ENCODE measurements around the gene KIF3C.

KIF3C gene

GRCh38 chr2:25981596-25982272 is 563 bp downstream of the KIF3C start:
- peak; percentile 38 for DNase-seq (ENCODE audit: extremely low spot score)
- POLR2A ChIA-PET = interaction anchor here (0.6 to 1.5 kb wide), 3 partner anchors 9 to 186 kb away, joined by 3 read pairs; no protein-coding TSS in a partner anchor
- TF ChIP-seq ZNF384 (IDR thresholded peaks at IDR 0.05) = no peak
- TF ChIP-seq HDGF (IDR thresholded peaks at IDR 0.05; ENCODE audit: borderline replicate concordance) = 0 out of 2 replicates have a peak, but pooled peaks have one; percentile 17
- no peak for TF ChIP-seq SP1 (IDR thresholded peaks at IDR 0.05)
- no peak for TF ChIP-seq FOXM1 (IDR thresholded peaks at IDR 0.05; ENCODE audit: borderline replicate concordance)
- TF ChIP-seq LEF1 (IDR thresholded peaks at IDR 0.05; ENCODE audit: borderline replicate concordance) = no peak
- CTCF ChIA-PET = interaction anchor here (0.6 to 1.9 kb wide), 2 partner anchors 10 to 117 kb away, joined by 3 to 13 read pairs; no protein-coding TSS in a partner anchor

- ChIA-PET CTCF (interaction anchor here (1.9 kb wide), 1 partner anchor 10 kb away, joined by 13 read pairs; no protein-coding TSS in a partner anchor), POLR2A (no interaction called here)
- TF ChIP-seq BHLHE40 (IDR thresholded peaks at IDR 0.05; ENCODE audit: borderline replicate concordance) (no peak), CTBP1 (IDR thresholded peaks at IDR 0.05; ENCODE audit: borderline replicate concordance) (no peak), PKNOX1 (IDR thresholded peaks at IDR 0.05) (no peak), L3MBTL2 (conservative IDR thresholded peaks at IDR 0.05) (no peak), FOXM1 (IDR thresholded peaks at IDR 0.05; ENCODE audit: borderline replicate concordance) (no peak), SUZ12 (IDR thresholded peaks at IDR 0.05) (no peak), ELF4 (IDR thresholded peaks at IDR 0.05) (no peak), ZNF384 (IDR thresholded peaks at IDR 0.05) (no peak), FOXK2 (IDR thresholded peaks at IDR 0.05) (no peak), NFRKB (IDR thresholded peaks at IDR 0.05) (no peak), ARNT (IDR thresholded peaks at IDR 0.05) (no peak), LEF1 (IDR thresholded peaks at IDR 0.05; ENCODE audit: borderline replicate concordance) (no peak), TARDBP (IDR thresholded peaks at IDR 0.05) (no peak), FOXA1 (IDR thresholded peaks at IDR 0.05) (no peak), HDGF (IDR thresholded peaks at IDR 0.05; ENCODE audit: borderline replicate concordance) (no peak), SP1 (IDR thresholded peaks at IDR 0.05) (no peak)
- DNase-seq (ENCODE audit: extremely low spot score) = no peak
Observed at GRCh38 chr2:25980951-25981350, 1.3 kb downstream of the KIF3C start.

GRCh38 chr2:25980076-25980887 is 2.0 kb downstream of the KIF3C start:
- POLR2A ChIA-PET = no interaction called here
- DNase-seq (ENCODE audit: extremely low spot score) = no peak
- no peak for TF ChIP-seq ELF4 (IDR thresholded peaks at IDR 0.05)
- TF ChIP-seq FOXK2 (IDR thresholded peaks at IDR 0.05) = no peak
- TF ChIP-seq ARNT (IDR thresholded peaks at IDR 0.05) = no peak
- no peak for TF ChIP-seq NFRKB (IDR thresholded peaks at IDR 0.05)
- TF ChIP-seq FOXA1 (IDR thresholded peaks at IDR 0.05) = no peak
- TF ChIP-seq LEF1 (IDR thresholded peaks at IDR 0.05; ENCODE audit: borderline replicate concordance) = no peak
- TF ChIP-seq L3MBTL2 (conservative IDR thresholded peaks at IDR 0.05) = no peak
- no peak for TF ChIP-seq ZNF384 (IDR thresholded peaks at IDR 0.05)
- TF ChIP-seq SP1 (IDR thresholded peaks at IDR 0.05) = no peak
- TF ChIP-seq PKNOX1 (IDR thresholded peaks at IDR 0.05) = no peak
- no peak for TF ChIP-seq SUZ12 (IDR thresholded peaks at IDR 0.05)
- no peak for TF ChIP-seq CTBP1 (IDR thresholded peaks at IDR 0.05; ENCODE audit: borderline replicate concordance)
- CTCF ChIA-PET = no interaction called here

GRCh38 chr2:25979001-25979400 is 3.3 kb downstream of the KIF3C start:
- ChIA-PET CTCF (no interaction called here), POLR2A (interaction anchor here (1.0 kb wide), 1 partner anchor 15 kb away, joined by 3 read pairs; no protein-coding TSS in a partner anchor)
- TF ChIP-seq TARDBP (IDR thresholded peaks at IDR 0.05) = no peak
- TF ChIP-seq LEF1 (IDR thresholded peaks at IDR 0.05; ENCODE audit: borderline replicate concordance) = no peak
- no peak for TF ChIP-seq ELF4 (IDR thresholded peaks at IDR 0.05)
- no peak for TF ChIP-seq L3MBTL2 (conservative IDR thresholded peaks at IDR 0.05)
- no peak for TF ChIP-seq NFRKB (IDR thresholded peaks at IDR 0.05)
- TF ChIP-seq ARNT (IDR thresholded peaks at IDR 0.05) = no peak
- DNase-seq (ENCODE audit: extremely low spot score) = no peak

GRCh38 chr2:25977768-25978167 is 4.5 kb downstream of the KIF3C start:
- ChIA-PET POLR2A (no interaction called here), CTCF (interaction anchor here (1.3 kb wide), 1 partner anchor 126 kb away, joined by 3 read pairs; no protein-coding TSS in a partner anchor)
- TF ChIP-seq SP1 (IDR thresholded peaks at IDR 0.05) = no peak
- TF ChIP-seq FOXM1 (IDR thresholded peaks at IDR 0.05; ENCODE audit: borderline replicate concordance) = no peak
- no peak for TF ChIP-seq PKNOX1 (IDR thresholded peaks at IDR 0.05)
- TF ChIP-seq ELF4 (IDR thresholded peaks at IDR 0.05) = no peak
- TF ChIP-seq SUZ12 (IDR thresholded peaks at IDR 0.05) = no peak
- TF ChIP-seq ARNT (IDR thresholded peaks at IDR 0.05) = no peak
- no peak for TF ChIP-seq ZNF384 (IDR thresholded peaks at IDR 0.05)
- TF ChIP-seq CTBP1 (IDR thresholded peaks at IDR 0.05; ENCODE audit: borderline replicate concordance) = no peak
- no peak for TF ChIP-seq BHLHE40 (IDR thresholded peaks at IDR 0.05; ENCODE audit: borderline replicate concordance)
- TF ChIP-seq L3MBTL2 (conservative IDR thresholded peaks at IDR 0.05) = no peak
- TF ChIP-seq NFRKB (IDR thresholded peaks at IDR 0.05) = no peak
- TF ChIP-seq TARDBP (IDR thresholded peaks at IDR 0.05) = no peak
- DNase-seq (ENCODE audit: extremely low spot score) = no peak

Data from HEK293T (cell line).